Esophagus squamous epithelium (tissue), 5 donors: ENCODE data around the gene VANGL2. TPM values are rescaled to one million over a fixed set of nuclear protein-coding genes. Genes with fewer than 3 reads are reported as not detected.

ENCODE experiments used
- DNase-seq: peaks from one replicate; lab custom pipeline; 2025; lab: John Stamatoyannopoulos, UW
- H3K27ac ChIP-seq, 4 donors: fragments of 200-600 bp; sonication (generic); one replicate each; pipeline ENCODE4 v1.5.1; 2016 to 2019; ENCODE audit warnings: mild to moderate bottlenecking in 1 of 4
- H3K27me3 ChIP-seq, 4 donors: fragments of 200-600 bp; sonication (generic); 1 replicate in 3 of 4; 2 replicates in 1 of 4; pipeline versions ENCODE4 v1.5.1 to v1.6.0; 2017 to 2021; ENCODE audit warnings: antibody characterized with exemption in 1 of 4
- H3K36me3 ChIP-seq, 3 donors: fragments of 200-600 bp; sonication (generic); one replicate each; pipeline ENCODE4 v1.5.1; 2016 to 2019
- H3K4me1 ChIP-seq, 3 donors: fragments of 200-600 bp; sonication (generic); one replicate each; pipeline ENCODE4 v1.5.1; 2017 to 2019
- H3K4me3 ChIP-seq, 4 donors: fragments of 200-600 bp; sonication (generic); 1 replicate in 3 of 4; 2 replicates in 1 of 4; pipeline ENCODE4 v1.5.1; 2016 to 2019; ENCODE audit warnings: mild to moderate bottlenecking in 2 of 4, moderate library complexity in 1 of 4
- H3K9me3 ChIP-seq, 3 donors: fragments of 200-600 bp; sonication (generic); one replicate each; pipeline ENCODE4 v1.5.1; 2016 to 2019
- CTCF ChIP-seq, 6 experiments: fragments of 450-650 bp in 4 of 6; fragments of 200-600 bp in 2 of 6; sonication (generic) in 2 of 6; IDR thresholded peaks; one replicate each; pipeline ENCODE4 v1.5.1; 2016 to 2019; ENCODE audit warnings: antibody characterized with exemption in 6 of 6, mild to moderate bottlenecking in 4 of 6, moderate library complexity in 4 of 6
- POLR2A ChIP-seq, 4 donors: fragments of 450-650 bp; IDR thresholded peaks; one replicate each; pipeline ENCODE4 v1.6.1; 2017; ENCODE audit warnings: antibody characterized with exemption in 4 of 4, mild to moderate bottlenecking in 4 of 4, moderate library complexity in 3 of 4
- WGBS, 2 donors: methylation state at CpG; one replicate each; pipeline ENCODE4 v1.1.5; 2018; 5-methylcytosine and 5-hydroxymethylcytosine counted together
- intact Hi-C: fragments of 100-400 bp; cut with DNase I; formaldehyde crosslinking; loops from one replicate; pipeline ENCODE4 v1.15.0; 2022
- total RNA-seq, 4 donors: library from RNA; depleted of rRNA; stranded (reverse); fragments of >200 nt; gene quantifications; one replicate each; pipeline ENCODE4 v1.1.0, GENCODE V29; 2016
- donor health status: DM: yes; HTN: yes; CAD: no.

VANGL2 gene
- total RNA-seq = 10 to 100 TPM in 1 of 4 donors, 1 to 10 TPM in 3; 5.9 to 10.8 (median 7.7) TPM

- peak within 1 kb of the TSS; percentile 62 to 86 (median 84) for H3K27ac ChIP-seq
- peaks cover 0 to 17% (median 0%) of the 10 kb centered on the region in 4 donors for H3K27me3 ChIP-seq
- TF ChIP-seq POLR2A (IDR thresholded peaks at IDR 0.05) (no peak), CTCF (IDR thresholded peaks at IDR 0.05) (peak in 1 of 6 experiments; percentile 17)
- H3K4me3 ChIP-seq = peak within 1 kb of the TSS; percentile 51 to 90 (median 78)
- WGBS, 2 donors = 5 to 10% methylated on average over 2 to 4 of the region's 34 CpGs
- H3K36me3 ChIP-seq = no peaks in the 10 kb centered on the region
- DNase-seq = no peak
- H3K4me1 ChIP-seq = peaks cover 5 to 68% (median 43%) of the 10 kb centered on the region in 3 donors
- no peaks in the 10 kb centered on the region for H3K9me3 ChIP-seq
- intact Hi-C loops = no loop called here
Observed at GRCh38 chr1:160400223-160400645, at the start of gene VANGL2. Gene VANGL2 (plus strand): TSS chr1:160400564. CDS start chr1:160415838, 15,274 bp downstream.

GRCh38 chr1:160351629-160352028, 48.7 kb upstream of the VANGL2 start:
- intact Hi-C loops = no loop called here
- Histone ChIP-seq H3K4me1 (peaks cover 0 to 8% (median 0%) of the 10 kb centered on the region in 3 donors), H3K36me3 (peaks cover 42 to 100% (median 81%) of the 10 kb centered on the region in 3 donors), H3K9me3 (no peaks in the 10 kb centered on the region), H3K27ac (no peak overlapping the region), H3K4me3 (no peak overlapping the region), H3K27me3 (no peaks in the 10 kb centered on the region)
- 56 to 70% methylated on average over 4 of the region's 4 CpGs for WGBS, 2 donors
- TF ChIP-seq POLR2A (IDR thresholded peaks at IDR 0.05) = no peak
- no peak for TF ChIP-seq CTCF (IDR thresholded peaks at IDR 0.05)
- DNase-seq = no peak

GRCh38 chr1:160352555-160352954, 47.8 kb upstream of the VANGL2 start:
- peaks cover 42 to 100% (median 84%) of the 10 kb centered on the region in 3 donors for H3K36me3 ChIP-seq
- WGBS, 2 donors = 88% methylated on average over 8 of the region's 8 CpGs
- TF ChIP-seq CTCF (IDR thresholded peaks at IDR 0.05) = no peak
- TF ChIP-seq POLR2A (IDR thresholded peaks at IDR 0.05) = no peak

GRCh38 chr1:160353223-160353622, 47.1 kb upstream of the VANGL2 start:
- intact Hi-C loops = no loop called here
- no peak overlapping the region for H3K4me3 ChIP-seq
- no peak overlapping the region for H3K27ac ChIP-seq
- 85 to 94% methylated on average over 2 of the region's 2 CpGs for WGBS, 2 donors
- H3K27me3 ChIP-seq = no peaks in the 10 kb centered on the region
- H3K9me3 ChIP-seq = no peaks in the 10 kb centered on the region
- no peaks in the 10 kb centered on the region for H3K4me1 ChIP-seq
- no peak for TF ChIP-seq POLR2A (IDR thresholded peaks at IDR 0.05)
- no peak for TF ChIP-seq CTCF (IDR thresholded peaks at IDR 0.05)
- no peak for DNase-seq
- H3K36me3 ChIP-seq = peaks cover 42 to 100% (median 83%) of the 10 kb centered on the region in 3 donors

More at GRCh38 chr1:160352555-160352954, 47.8 kb upstream of the VANGL2 start:
- Histone ChIP-seq H3K27me3 (no peaks in the 10 kb centered on the region), H3K4me1 (no peaks in the 10 kb centered on the region), H3K4me3 (no peak overlapping the region), H3K27ac (no peak overlapping the region), H3K9me3 (no peaks in the 10 kb centered on the region)
- intact Hi-C loops = no loop called here
- no peak for DNase-seq

GRCh38 chr1:160354388-160354985, 45.9 kb upstream of the VANGL2 start:
- peaks cover 42 to 100% (median 74%) of the 10 kb centered on the region in 3 donors for H3K36me3 ChIP-seq
- TF ChIP-seq POLR2A (IDR thresholded peaks at IDR 0.05) (no peak), CTCF (IDR thresholded peaks at IDR 0.05) (peak in 5 of 6 experiments; percentile 16 to 55 (median 28))

More at GRCh38 chr1:160354388-160354985, 45.9 kb upstream of the VANGL2 start:
- Histone ChIP-seq H3K4me3 (no peak overlapping the region), H3K9me3 (no peaks in the 10 kb centered on the region), H3K27ac (no peak overlapping the region), H3K27me3 (no peaks in the 10 kb centered on the region), H3K4me1 (no peaks in the 10 kb centered on the region)
- 68 to 74% methylated on average over 3 to 5 of the region's 5 CpGs for WGBS, 2 donors
- intact Hi-C loops = no loop called here
- no peak for DNase-seq
